Activated CD4-positive, alpha-beta T cell treated with anti-CD3 and anti-CD28 coated beads, Interleukin-2, amount 50 U/mL, for 16 hours (primary cell): ENCODE results near the gene ARPC1A.
"Not testable (repeated sequence)": the region's sequence is repeated elsewhere in the genome, so short reads cannot be mapped to it uniquely, and the experiment has no call there.

ENCODE experiments used
- DNase-seq: peaks from one replicate; pipeline ENCODE4 v3.0.0-alpha.2; 2020

ARPC1A gene

DNA sequence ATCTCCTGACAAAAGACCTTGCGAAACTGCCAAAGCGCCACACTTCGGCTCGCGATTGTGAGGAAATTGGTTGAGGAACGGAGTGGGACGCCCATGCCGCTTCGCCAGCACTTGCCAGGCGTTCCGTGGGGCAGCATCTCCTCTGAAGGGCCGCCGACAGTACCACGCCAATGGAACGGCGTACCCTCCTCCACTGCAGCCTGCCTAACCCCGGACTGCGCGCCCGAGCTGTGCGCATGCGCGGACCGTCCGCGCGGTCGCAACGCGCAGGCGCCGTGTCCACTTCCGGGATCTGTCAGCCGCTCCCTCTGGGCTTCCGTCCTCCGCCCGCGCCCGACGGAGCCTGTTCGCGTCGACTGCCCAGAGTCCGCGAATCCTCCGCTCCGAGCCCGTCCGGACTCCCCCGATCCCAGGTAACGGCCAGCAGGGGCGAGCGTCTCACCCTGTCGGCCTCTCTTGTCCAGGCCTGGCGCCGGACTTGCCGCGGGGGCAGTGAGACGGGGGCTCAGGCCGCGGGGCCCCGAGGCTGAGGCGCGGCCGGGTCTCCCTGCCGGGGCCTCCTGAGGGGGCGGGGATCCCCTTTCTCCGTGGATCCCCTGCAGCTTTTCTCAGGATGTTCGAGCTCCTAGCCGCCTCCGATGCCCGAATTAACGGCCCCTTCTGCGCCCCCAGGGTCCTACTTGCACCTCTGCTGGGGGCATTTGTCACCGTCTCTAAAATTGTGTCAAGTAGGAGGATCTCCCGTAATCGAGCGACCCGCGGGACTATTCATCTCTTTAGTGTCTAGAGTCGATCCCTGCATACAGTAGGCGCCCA lies at the start of gene ARPC1A:
TSS of gene ARPC1A (plus strand) at position 307 of the 816 bp plus-strand sequence. CDS start 7,456 bp downstream, outside the sequence.
- peak; percentile 93 for DNase-seq

DNA sequence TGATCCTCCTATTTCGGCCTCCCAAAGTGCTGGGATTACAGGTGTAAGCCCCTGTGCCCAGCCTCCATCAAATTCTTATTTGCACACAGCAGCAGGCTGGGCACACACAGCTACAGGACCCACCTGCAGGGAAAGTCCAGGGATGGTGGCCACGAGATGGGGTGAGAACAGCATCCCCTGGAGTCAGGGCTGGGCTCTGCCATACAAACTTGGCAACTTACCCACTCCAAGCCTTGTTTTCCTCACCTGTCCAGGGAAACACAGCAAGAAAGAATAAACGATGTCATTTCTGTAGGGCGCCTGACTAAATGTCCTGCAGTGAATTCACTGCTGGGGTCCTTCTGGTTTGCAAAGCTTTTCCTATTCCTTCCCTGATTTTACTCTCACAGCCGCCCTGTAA lies 47.5 kb upstream of the ARPC1A start:
- no peak for DNase-seq

DNA sequence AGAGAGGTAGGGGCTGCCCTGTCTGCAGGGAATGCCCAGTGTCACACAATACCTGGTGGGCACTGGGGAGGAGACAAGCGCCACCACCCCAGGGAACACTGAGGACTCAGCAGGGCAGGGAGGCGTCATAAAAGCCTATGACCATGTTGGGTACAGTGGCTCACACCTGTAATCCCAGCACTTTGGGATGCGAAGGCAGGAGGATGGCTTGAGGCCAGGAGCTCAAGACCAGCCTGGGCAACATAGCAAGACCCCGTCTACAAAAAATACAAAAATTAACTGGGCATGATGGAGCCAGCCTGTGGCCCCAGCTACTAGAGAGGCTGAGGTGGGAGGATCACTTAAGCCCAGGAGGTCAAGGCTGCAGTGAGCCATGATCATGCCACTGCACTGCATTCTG lies 41.5 kb upstream of the ARPC1A start:
- not testable (repeated sequence) for DNase-seq

DNA sequence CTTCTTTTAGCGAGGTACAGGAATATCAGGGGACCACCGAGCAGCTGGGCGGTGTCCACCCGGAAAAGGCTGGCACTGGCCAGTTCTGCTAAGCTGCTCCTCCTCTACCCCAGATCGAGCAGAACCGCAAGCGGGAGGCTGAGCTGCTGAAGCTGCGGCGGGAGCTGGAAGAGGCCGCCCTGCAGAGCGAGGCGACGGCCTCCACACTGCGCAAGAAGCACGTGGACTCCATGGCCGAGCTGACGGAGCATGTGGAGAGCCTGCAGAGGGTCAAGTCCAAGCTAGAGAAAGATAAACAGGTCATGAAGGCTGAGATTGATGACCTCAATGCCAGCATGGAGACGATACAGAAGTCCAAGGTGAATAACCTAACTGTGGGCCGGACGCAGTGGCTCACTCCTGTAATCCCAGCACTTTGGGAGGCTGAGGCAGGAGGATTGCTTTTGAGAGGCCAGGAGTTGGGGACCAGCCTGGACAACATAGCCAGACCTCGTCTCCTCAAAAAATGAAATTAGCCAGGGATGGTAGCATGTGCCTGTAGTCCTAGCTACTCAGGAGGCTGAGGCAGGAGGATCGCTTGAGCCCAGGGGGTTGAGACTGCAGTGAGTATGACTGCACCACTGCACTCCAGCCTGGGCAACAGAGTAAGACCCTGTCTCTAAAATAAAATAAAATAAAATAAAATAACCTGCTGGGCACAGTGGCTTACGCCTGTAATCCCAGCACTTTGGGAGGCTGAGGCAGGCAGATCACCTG lies 37.7 kb upstream of the ARPC1A start:
- no peak for DNase-seq

DNA sequence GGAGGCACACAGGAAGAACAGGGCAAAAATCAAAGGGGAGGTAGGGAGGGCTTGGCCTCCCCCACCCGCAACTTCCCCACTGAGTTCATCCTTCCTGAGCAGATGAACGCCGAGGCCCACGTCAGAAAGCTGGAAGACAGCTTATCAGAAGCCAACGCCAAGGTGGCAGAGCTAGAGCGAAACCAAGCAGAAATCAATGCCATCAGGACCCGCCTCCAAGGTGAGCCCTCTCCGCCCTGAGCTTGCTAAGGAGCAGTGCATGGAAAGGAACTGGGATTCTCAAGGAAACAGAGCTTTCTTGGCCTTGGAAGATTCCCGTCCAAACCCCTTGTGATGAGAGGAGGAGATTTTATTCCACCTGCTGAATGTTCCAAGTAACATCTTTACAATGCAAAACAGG lies 36.5 kb upstream of the ARPC1A start:
- no peak for DNase-seq

DNA sequence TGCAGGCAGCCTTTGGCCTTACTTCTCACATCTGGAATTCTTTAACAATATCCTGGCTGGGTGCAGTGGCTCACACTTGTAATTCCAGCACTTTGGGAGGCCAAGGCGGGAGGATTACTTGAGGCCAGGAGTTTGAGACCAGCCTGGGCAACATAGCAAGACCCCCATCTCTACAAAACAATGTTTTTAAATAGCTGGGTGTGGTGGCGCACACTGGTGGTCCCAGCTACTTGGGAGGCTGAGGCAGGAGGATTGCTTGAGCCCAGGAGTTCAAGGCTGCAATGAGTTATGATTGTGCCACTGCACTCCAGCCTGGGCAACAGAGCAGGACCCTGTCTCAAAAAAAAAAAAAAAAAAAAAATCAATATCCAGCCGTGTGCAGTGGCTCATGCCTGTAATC lies 35.5 kb upstream of the ARPC1A start:
- DNase-seq: not testable (repeated sequence)

DNA sequence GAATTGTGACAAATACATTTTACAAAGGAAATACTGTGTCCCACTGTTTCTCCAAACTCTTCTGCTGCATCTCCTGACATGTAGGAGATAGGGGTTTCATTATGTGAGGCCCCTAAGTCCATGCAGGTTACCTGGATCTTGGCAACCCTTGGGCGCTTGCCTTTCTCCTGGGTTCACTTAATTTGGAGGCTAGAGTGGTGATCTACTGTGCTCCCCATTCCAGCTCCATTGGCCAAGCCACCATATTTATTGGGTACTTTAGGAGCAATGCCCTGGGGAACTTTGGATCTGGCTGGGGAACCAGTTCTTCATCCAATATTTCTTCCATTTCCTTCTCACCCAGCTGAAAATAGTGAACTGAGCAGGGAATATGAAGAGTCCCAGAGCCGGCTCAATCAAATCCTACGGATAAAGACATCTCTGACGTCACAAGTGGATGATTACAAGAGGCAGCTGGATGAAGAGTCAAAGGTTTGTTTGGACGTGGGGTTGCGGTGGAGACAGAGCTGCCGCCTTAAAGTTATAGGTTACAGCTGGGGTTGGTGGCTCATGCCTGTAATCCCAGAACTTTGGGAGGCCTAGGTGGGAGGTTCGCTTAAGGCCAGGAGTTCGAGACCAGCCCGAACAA lies 34.6 kb upstream of the ARPC1A start:
- DNase-seq: no peak

DNA sequence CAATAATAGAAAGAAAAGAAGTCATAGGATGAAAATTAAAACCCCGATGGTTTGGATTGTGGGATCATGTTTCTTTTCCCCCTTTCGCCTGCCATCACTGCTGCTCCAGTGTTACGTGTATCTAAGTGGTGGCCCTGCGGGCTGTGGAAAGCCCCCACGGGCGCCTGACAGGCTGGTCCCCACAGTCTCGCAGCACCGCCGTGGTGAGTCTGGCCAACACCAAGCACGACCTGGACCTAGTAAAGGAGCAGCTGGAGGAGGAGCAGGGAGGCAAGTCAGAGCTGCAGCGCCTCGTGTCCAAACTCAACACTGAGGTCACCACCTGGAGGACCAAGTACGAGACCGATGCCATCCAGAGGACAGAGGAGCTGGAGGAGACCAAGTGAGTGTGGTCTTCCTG lies 33.6 kb upstream of the ARPC1A start:
- DNase-seq: no peak

DNA sequence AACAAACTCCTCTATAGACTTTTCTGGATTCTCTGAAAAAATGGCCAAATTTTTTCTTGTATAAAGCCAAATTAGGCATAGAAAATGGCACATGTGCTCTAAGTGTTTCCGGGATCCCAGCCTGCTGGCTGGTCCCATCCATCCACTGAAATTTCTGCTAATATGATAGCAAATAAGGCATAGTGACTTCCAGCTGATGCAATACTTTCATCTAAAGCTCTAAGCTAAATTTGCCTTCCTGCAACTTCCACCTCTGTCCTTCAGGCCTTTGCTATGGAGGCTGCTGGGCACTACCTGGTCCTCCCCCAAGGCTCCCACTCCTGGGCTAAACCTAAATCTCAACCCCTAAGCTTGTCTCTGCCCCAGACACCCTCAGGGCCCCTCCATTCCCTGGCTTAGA lies 32.5 kb upstream of the ARPC1A start:
- no peak for DNase-seq

DNA sequence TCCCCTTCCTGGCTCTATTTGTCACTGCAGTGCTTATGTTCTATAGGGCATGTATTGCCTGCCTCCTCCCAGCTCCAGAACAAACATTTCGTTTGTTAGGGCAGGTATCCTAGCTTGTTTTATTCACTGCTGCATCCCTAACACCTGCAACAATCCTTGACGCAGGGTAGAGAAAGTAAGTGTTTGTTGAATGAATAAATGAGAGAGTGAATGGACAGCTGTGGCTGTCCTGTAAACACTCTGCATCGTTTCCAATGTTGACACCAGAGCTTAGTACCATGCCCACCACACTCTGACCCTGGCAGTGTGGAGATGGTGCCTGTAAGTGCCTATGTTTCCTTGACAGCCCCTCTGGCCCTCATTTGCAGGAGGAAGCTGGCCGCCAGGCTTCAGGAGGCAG lies 32.0 kb upstream of the ARPC1A start:
- no peak for DNase-seq

DNA sequence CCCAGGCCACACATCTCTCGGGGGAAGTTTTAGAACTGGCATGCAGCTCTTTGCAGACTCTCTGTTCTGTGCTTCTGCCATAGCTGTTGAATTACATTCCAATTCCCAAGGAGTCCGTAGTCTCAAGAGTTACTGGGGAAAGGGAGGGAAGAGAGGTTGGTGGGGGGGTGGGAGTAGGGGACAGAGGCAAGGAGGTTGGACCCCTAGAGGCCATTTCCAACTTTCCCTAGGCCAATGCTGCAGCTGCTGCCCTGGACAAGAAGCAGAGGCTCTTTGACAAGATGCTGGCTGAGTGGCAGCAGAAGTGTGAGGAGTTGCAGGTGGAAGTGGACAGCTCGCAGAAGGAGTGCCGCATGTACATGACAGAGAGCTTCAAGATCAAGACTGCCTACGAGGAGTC lies 29.2 kb upstream of the ARPC1A start:
- no peak for DNase-seq

DNA sequence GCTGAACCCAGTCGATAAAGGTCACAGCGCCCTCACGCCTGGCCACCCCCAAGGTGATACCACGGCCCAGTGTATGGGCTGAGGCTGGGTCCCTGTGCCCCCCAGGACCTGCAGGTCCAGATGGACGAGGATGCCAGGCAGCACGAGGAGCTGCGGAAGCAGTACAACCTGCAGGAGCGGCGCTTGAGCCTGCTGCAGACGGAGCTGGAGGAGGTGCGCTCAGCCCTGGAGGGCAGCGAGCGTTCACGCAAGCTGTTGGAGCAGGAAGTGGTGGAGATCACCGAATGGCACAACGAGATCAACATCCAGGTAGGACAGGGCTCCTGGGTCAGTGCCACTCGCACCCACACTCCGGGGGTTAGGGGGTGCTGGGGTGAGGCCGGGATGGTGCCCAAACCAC lies 24.2 kb upstream of the ARPC1A start:
- no peak for DNase-seq

DNA sequence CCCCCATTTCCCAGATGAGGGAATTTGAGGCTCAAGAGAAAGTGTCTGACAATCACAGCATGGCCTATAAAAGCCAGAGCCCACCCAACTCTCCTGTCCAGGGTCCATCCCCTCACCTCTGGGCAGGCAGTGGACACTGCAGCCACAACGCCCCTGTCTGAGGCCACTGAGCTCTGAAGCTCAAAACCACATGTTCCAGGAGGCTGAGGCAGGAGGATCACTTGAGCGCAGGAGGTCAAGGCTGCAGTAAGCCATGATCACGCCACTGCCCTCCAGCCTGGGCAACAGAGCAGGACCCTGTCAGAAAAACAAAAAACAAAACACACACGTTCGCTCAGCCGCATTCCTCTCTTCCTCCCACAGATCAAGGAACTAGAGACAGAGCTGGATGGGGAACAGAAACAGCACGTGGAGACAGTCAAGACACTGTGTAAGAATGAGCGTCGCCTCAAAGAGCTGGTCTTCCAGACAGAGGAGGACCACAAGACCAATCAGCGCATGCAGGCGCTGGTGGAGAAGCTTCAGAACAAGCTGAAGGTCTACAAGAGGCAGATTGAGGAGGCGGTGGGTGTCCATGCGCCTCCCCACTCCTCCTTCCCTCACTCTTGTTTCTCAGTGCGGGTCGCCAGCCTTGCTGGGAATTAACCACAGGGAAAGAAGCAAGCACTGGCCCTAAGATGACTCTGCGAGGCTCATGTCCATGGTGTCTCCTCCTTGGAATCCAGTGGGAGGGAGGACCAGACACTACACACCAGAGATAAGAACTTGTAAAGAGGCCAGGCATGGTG lies 20.0 kb upstream of the ARPC1A start:
- no peak for DNase-seq

DNA sequence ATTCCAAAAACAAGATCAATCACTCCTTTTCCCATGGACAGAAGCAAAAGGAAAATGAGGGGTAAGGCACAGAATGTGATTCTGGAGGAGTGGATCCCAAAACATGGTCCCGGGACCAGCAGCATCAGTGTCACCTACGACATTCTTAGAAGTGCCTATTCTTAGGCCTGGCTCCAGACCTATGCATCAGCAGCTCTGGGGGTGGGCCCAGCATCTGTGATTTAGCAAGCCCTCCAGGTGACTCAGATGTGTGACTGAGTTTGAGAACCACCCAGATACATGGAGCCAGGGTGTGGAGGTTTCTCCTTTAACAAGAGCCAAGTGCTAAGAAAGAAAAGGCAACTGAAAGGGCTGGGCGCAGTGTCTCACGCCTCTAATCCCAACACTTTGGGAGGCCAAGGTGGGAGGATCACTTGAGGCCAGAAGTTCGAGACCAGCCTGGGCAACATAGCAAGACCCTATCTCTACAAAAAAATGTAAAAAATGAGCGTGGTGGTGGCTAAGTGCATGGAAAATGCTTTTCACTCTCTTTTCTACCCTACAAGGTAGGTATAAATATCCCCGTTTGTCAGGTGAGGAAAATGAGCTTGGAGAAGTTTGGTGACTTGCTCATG lies 17.1 kb upstream of the ARPC1A start:
- no peak for DNase-seq

DNA sequence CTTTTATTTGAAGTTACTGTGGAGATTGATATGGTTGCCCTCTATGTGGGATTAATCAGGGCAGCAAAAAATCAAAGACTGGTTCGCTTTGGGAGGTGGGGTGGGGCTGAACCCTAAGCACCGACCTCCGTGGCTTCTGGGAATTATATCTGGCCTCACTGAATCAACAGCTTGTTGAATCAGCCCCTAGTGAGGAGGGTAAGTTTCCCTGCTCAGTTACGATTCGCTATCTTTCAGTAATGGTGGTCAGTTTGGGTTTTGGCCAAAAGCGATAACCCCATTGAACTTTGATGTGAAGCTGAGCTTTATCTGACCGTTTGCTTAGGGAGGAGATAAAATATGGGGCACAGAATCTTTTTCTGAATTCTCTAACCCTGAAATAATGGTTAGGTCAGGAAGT lies 16.6 kb upstream of the ARPC1A start:
- no peak for DNase-seq

DNA sequence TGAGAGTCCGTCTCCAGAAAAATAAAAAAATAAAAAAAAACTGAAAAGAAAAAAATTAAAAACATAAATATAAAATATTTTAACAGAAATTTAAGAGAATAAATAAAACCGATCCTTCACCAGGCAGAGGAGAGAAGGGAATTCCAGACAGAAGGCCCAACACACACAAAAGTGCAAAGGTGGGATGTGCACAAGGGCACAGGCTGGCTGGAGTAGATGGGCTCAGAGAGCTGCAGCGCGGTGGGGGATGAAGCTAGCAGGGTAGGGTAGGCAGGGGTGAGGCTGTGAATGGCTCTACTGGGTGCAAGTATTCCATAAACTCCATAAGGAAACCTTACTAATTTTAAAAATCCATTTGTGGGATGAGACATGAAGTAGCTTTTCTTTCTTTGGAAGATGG lies 15.7 kb upstream of the ARPC1A start:
- DNase-seq: no peak

DNA sequence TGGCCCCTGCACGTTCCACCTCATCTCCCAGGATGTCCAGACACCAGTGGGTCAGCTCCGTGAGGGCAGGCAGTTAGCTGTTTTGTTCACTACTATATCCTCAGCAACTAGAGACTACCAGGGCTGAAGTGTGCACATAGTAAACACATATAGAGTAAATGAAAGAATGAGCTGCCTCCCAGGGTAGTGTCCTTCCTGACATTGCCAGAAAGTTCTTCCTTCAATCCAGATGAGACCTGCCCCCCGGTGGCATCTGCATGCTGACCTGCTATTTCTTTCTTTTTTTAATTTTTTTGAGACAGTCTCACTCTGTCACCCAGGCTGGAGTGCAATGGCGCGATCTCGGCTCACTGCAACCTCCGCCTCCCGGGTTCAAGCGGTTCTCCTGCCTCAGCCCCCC lies 14.0 kb upstream of the ARPC1A start:
- no peak for DNase-seq

DNA sequence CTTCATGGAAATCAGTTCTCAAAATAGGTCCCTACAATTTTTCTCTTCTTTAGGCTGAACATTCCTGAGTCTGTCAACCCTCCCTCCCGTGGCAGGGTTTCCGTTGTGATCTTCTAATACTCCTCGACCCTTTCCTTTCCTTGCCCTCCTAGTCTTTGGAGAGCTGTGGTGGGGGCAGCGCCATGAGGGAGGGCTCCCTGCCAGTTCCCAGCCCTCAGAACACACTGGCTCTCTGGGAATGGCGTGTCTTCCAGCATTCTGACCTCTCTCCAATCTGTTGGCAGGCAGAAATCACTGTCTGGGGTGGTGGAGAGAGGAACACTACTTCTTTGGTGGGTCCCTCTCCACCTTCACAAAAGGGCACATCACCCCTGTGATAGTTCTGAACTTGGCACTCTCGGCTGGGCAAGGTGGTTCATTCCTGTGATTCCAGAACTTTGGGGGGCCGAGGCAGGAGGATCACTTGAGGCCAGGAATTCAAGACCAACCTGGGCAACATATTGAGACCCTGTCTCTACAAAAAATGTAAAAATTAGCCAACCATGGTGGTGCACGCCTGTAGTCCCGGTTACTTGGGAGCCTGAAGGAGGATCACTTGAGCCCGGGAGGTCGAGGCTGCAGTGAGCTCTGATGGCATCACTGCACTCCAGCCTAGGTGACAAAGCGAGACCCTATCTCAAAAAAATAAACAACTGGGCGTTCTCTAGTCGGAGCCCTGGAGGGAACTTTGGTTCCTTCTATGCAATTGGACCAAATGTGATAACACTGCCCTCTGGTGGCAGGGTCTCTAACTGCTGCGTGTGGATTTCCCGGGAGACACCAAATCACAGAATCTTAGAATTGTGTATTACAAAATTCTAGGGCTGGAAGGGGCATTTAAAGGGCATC lies 13.1 kb upstream of the ARPC1A start:
- DNase-seq: peak; percentile 74

DNA sequence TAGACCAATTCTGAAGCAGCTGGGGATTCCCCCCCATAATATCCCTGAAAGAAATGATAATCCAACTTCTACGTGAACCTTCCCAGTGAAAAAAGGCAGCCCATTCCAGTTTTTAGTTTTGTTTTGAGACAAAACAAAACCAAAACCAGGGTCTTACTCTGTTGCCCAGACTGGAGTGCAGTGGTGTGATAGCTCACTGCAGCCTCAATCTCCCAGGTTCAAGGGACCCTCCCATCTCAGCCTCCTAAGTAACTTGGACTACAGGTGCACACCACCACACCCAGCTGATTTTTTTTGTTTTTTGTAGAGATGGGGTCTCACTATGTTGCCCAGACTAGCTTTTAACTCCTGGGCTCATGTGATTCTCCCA lies 12.5 kb upstream of the ARPC1A start:
- DNase-seq: peak; percentile 16

DNA sequence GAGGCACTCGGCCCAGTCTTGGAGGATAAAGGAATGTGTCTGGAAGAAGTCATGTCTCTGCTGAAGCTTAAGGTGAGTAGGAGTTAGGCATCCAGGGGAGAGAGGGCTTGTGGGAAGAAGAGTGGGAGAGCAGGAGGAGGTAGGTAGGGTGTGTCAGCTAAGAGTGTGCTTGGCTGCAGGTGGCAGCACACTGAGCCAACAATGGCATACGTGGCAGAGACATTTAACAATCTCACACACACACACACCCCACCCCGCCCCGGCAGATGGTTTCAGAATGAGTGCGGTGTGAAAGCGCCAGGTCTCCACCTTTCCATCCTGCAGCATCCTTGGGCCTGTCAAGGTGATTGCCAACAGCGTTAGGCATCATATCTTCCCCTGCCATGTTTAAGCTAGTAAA lies 11.2 kb upstream of the ARPC1A start:
- DNase-seq: peak; percentile 82

DNA sequence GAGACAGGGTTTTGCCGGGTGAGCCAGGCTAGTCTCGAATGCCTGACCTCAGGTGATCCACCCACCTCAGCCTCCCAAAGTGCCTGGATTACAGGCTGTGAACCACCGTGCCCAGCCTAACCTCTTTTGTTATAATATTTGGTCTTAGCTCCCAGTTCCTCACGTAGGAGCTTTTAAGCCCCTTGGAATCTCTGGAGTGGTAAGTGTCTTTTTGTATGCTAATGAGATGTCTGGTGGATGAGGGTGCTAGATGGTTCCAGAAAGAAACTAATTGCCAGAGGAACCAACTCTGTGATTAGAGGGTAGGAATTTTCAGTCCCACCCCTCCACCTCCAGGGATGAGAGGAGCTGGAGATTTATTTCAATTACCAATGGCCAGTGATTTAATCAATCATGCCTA lies 5.3 kb upstream of the ARPC1A start:
- DNase-seq: no peak

DNA sequence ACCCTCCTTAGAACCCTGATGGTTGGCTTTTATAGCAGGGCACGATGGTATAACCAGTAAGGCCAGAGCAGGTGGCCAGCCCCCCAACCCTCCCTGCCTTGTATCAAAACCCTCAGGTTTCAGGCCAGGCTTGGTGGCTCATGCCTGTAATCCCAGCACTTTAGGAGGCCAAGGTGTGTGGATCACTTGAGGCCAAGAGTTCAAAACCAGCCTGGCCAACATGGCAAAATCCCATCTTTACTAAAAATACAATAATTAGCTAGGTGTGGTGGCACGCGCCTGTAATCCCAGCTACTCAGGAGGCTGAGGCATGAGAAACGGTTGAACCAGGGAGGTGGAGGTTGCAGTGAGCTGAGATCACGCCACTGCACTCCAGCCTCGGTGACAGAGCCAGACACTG lies 3.0 kb upstream of the ARPC1A start:
- DNase-seq: not testable (repeated sequence)
